Adipocyte (in vitro differentiated cells): ENCODE data around the gene DUSP15.

Source experiments
- DNase-seq: peaks from one replicate; pipeline ENCODE4 v3.0.0-alpha.2; 2015; ENCODE audit warnings: low read depth
- H3K27me3 ChIP-seq: replicated peaks from 2 replicates; pipeline ENCODE4 v1.7.0; 2013; ENCODE audit warnings: mild to moderate bottlenecking, low read length, moderate library complexity; ENCODE audit not compliant: control insufficient read depth, insufficient read depth
- H3K36me3 ChIP-seq: 2 replicates; pipeline ENCODE4 v1.7.0; 2013; ENCODE audit warnings: low read length, mild to moderate bottlenecking, moderate library complexity; ENCODE audit not compliant: control insufficient read depth, insufficient read depth, severe bottlenecking
- H3K4me1 ChIP-seq: 2 replicates; pipeline ENCODE4 v1.7.0; 2013; ENCODE audit warnings: mild to moderate bottlenecking, low read length, moderate library complexity; ENCODE audit not compliant: control insufficient read depth, insufficient read depth
- H3K4me3 ChIP-seq: 2 replicates; pipeline ENCODE4 v1.7.0; 2013; ENCODE audit warnings: mild to moderate bottlenecking, low read length, moderate library complexity
- H3K9ac ChIP-seq: 2 replicates; pipeline ENCODE4 v1.7.0; 2013; ENCODE audit warnings: mild to moderate bottlenecking, low read length, moderate library complexity
- H3K9me3 ChIP-seq: 2 replicates; pipeline ENCODE4 v1.7.0; 2013; ENCODE audit warnings: mild to moderate bottlenecking, low read length, moderate library complexity; ENCODE audit not compliant: control insufficient read depth

Gene DUSP15

GRCh38 chr20:31843288-31843687 is 27.0 kb downstream of the DUSP15 start:
- Histone ChIP-seq H3K4me3 (no peak overlapping the region), H3K9ac (no peak overlapping the region), H3K36me3 (no peaks in the 10 kb centered on the region), H3K4me1 (peaks cover 20% of the 10 kb centered on the region), H3K9me3 (no peaks in the 10 kb centered on the region), H3K27me3 (peaks cover 36% of the 10 kb centered on the region)
- DNase-seq: no peak

DNA sequence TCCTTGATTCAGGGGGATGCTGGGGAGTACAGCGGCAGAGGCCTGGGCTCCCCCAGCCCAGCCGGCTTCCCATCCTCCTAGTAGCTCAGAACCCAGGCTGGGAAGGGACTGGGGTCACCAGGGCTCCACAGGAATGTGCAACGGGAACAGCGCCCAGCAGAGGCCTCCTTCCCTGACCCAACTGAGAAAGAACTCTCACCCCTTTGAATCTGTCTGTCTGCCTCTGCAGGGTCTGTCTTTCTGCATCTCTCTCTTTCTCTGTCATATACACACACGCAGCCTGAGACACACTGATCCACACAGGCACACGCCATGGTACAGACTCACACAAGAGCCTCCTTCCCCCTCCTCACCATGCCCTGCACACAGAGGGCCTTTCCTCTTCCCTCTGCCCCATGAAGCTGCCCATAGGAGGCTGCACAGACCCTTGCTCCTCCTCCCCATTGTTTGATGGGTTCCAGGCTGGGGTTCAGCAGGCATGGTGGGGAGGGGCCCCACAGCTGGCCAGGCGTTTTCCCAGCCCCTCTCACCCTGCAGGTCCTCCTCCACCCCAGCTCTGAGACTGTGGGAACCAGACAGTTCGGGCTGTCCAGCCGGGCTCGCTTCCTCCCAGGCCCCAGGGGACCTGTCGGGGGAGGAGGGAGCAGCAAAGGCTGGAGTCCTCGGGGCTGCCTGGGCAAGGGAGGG is 27.7 kb downstream of the DUSP15 start:
- Histone ChIP-seq H3K4me3 (no peak overlapping the region), H3K9me3 (no peaks in the 10 kb centered on the region), H3K4me1 (peaks cover 23% of the 10 kb centered on the region), H3K36me3 (no peaks in the 10 kb centered on the region), H3K9ac (no peak overlapping the region), H3K27me3 (peaks cover 34% of the 10 kb centered on the region)
- peak; percentile 40 for DNase-seq

DNA sequence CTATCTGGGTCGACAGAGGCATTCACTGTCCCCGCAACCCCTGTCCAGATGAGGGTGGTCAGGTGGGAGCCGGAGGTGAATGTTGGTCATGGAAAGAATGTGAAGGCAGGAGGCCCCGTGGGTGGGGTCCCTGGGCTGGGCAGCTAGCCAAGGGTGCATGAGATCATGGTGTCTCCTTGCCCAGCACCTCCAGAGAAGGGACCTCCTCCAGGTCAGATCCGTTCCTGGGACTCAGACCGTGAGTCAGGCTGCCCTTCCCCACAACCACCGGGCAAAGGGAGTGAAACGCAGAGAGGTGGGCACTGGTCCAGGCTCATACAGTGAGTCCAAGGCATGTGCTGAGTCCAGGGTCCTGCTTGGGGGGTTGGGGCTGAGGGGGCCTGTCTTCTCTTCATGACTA is 28.4 kb downstream of the DUSP15 start:
- H3K4me1 ChIP-seq: peaks cover 30% of the 10 kb centered on the region
- DNase-seq: peak; percentile 42
- H3K4me3 ChIP-seq: no peak overlapping the region
- no peaks in the 10 kb centered on the region for H3K36me3 ChIP-seq
- H3K9me3 ChIP-seq: no peaks in the 10 kb centered on the region
- H3K9ac ChIP-seq: no peak overlapping the region
- peaks cover 27% of the 10 kb centered on the region for H3K27me3 ChIP-seq

GRCh38 chr20:31840906-31841816 is 29.2 kb downstream of the DUSP15 start:
- no peak overlapping the region for H3K9ac ChIP-seq
- H3K4me1 ChIP-seq: peaks cover 38% of the 10 kb centered on the region
- peaks cover 20% of the 10 kb centered on the region for H3K27me3 ChIP-seq
- no peaks in the 10 kb centered on the region for H3K9me3 ChIP-seq
- H3K4me3 ChIP-seq: no peak overlapping the region
- no peak for DNase-seq
- no peaks in the 10 kb centered on the region for H3K36me3 ChIP-seq

GRCh38 chr20:31839782-31840487 is 30.4 kb downstream of the DUSP15 start:
- Histone ChIP-seq H3K4me3 (no peak overlapping the region), H3K4me1 (peaks cover 42% of the 10 kb centered on the region), H3K27me3 (peaks cover 19% of the 10 kb centered on the region), H3K36me3 (no peaks in the 10 kb centered on the region), H3K9ac (no peak overlapping the region), H3K9me3 (no peaks in the 10 kb centered on the region)
- no peak for DNase-seq

DNA sequence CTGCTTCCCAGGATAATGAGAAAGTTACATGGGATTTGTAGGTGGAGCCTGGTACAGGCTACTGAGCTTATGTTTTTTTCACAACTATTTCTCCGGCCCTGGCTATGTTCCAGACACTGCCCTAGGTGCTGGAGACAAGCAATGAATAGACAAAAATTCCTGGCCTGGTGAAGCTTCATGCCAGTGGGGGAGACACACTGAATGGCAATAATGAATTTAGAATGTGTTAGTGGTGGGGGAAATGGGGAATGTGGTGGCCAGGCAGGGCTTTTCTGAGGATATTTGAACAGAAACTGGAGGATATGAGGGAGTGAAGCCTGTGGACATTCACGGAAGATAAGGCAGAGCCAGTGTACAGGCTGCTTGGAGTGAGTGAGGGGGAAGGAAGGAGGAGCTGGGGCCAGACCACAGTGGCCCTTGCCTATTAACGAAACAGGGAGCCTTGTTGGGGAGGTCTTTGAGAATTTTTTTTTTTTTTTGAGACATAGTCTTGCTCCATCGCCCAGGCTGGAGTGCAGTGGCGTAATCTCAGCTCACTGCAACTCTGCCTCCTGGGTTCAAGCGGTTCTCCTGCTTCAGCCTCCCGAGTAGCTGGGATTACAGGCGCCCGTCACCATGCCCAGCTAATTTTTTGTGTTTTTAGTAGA is 31.6 kb downstream of the DUSP15 start:
- Histone ChIP-seq H3K4me1 (peaks cover 42% of the 10 kb centered on the region), H3K9ac (no peak overlapping the region), H3K27me3 (peaks cover 25% of the 10 kb centered on the region), H3K9me3 (no peaks in the 10 kb centered on the region), H3K36me3 (no peaks in the 10 kb centered on the region), H3K4me3 (no peak overlapping the region)
- DNase-seq: no peak

DNA sequence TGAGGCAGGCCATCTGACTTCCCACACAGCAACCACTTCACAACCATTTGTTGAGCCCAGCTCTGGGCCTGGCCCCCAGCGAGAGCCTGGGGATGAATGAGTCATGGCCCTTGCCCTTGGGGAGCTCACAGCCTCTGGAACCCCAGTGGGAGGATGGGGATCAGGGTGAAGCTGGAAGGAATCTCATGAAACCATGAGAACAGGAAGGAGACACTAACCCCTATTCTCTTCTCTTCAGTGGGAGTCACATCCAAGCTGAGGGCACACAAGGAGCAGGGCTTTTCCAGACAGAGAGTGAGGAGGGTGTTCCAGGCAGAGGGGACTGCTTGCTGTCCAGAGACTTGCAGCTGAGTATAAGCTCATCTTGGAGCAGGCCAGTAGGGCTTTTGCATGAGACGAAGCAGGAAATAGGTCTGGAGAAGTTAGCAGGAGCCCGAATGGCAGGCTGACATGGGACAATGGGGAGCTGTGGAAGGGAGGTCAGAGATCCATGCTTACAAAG is 32.4 kb downstream of the DUSP15 start:
- H3K9ac ChIP-seq: no peak overlapping the region
- peaks cover 25% of the 10 kb centered on the region for H3K27me3 ChIP-seq
- H3K9me3 ChIP-seq: no peaks in the 10 kb centered on the region
- no peak for DNase-seq
- peaks cover 38% of the 10 kb centered on the region for H3K4me1 ChIP-seq
- no peak overlapping the region for H3K4me3 ChIP-seq
- H3K36me3 ChIP-seq: no peaks in the 10 kb centered on the region

DNA sequence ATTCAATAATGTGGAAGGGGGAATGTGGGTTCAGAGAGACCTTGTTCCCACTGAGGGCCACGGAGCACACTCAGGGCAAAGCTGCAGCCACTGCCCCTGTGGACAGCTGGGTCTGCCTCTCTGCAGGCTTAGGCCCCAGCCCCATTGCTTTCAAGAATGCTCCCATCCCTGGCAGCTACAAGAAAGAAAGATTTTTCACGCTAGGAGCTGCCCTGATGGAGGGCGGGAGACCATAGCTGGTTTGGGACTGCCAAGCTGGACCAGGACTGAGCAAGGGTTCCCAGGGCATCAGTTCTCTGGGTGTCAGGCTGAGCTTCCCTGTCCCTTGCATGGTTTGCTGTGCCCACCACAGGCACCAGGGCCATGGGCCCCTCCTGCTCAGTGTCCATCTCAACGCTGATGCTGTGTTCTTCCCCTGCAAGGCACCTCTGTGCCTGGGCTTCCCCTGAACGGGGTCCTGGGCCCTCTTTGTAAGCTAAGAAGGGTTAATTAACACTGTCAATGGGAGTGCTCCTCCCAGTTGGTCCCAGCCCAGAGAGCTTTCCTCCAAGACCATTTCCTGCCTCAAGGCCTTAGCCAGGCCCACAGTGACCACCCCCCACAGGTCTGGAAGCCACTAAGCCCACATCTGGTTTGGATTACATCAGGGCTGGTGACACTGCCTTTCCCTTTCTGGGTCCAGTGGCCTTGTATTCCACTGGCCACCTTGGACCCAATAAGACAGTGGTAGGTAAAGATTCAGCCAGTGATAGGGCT is 33.3 kb downstream of the DUSP15 start:
- H3K9ac ChIP-seq: no peak overlapping the region
- no peaks in the 10 kb centered on the region for H3K36me3 ChIP-seq
- no peak for DNase-seq
- peaks cover 29% of the 10 kb centered on the region for H3K4me1 ChIP-seq
- peaks cover 30% of the 10 kb centered on the region for H3K27me3 ChIP-seq
- H3K4me3 ChIP-seq: no peak overlapping the region
- H3K9me3 ChIP-seq: no peaks in the 10 kb centered on the region

GRCh38 chr20:31835977-31836852 is 34.1 kb downstream of the DUSP15 start:
- Histone ChIP-seq H3K9ac (no peak overlapping the region), H3K9me3 (no peaks in the 10 kb centered on the region), H3K4me1 (peaks cover 25% of the 10 kb centered on the region), H3K4me3 (no peak overlapping the region), H3K36me3 (no peaks in the 10 kb centered on the region), H3K27me3 (peaks cover 37% of the 10 kb centered on the region)
- peak; percentile 87 for DNase-seq

DNA sequence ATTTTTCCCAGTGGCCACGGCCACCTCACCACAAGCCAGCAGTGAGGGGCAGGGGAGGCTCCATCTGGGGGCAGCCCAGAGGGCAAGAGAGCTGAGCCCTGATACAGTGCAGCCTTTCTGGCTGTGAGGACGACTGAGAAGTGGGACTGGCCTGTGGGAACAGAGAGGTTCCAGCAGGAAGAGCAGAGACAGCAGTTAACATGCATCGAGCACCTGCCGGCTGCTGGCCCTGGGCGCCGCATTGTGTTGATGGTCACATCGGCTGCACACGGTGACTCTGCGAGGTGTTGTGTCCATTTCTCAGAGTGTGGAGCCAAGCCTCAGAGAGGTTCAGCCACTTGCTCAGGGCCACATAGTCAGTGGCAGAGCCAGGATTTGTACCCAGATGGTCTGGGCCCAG is 34.8 kb downstream of the DUSP15 start:
- Histone ChIP-seq H3K27me3 (peaks cover 40% of the 10 kb centered on the region), H3K36me3 (no peaks in the 10 kb centered on the region), H3K4me1 (peaks cover 25% of the 10 kb centered on the region), H3K9me3 (no peaks in the 10 kb centered on the region), H3K9ac (no peak overlapping the region), H3K4me3 (no peak overlapping the region)
- no peak for DNase-seq
